Stimulated activated CD8-positive, alpha-beta memory T cell treated with anti-CD3 and anti-CD28 coated beads, Interleukin-12 subunit alpha, Interleukin-12 subunit beta, amount 100 ng/mL, for 4 hours (primary cell): ENCODE data around the gene EPS8L3.
"Not testable (repeated sequence)": the region's sequence is repeated elsewhere in the genome, so short reads cannot be mapped to it uniquely, and the experiment has no call there.

Experiments
- DNase-seq: peaks from one replicate; pipeline ENCODE4 v3.0.0-alpha.2; 2020; ENCODE audit warnings: low read depth

The EPS8L3 gene

DNA sequence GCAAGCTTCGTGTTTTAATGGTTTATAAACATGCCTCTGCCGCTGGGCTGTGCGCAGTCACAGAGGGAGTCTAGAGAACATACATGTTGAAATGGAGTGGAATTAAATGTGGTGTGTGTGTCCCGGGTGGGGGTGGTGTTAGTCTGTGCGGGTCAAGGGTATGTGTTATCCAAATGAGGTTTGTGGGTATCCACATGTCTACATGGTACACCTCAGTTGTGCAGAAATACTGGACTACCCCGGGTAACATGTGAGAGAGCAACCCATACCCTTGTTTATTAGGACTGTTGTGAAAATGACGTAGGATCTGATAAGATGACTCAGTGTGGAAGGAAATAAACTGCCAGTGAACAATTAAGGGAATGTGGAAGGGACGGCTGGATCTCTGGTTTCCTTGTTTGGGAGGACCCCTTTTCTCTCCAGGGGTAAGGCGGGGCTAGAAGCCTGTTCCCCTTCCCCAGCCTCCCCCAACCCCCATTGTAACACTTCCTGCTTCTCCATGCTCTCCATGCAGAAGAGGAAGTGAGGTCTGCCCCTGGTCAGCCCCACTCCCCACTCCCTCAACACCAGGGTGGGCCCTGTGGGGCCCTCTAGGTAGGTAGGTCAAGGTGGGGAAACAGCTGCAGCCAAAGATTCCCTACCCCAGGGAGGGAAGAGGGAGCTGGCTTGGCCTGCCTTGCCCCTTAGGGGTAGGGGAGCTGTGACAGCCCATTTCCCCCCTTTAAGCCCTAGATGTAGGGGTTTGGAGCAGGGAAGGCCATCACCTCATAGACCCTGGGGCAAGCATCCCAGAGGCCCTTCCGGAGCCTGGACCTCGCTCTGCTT is 690 bp downstream of the EPS8L3 start:
- DNase-seq, result no peak

DNA sequence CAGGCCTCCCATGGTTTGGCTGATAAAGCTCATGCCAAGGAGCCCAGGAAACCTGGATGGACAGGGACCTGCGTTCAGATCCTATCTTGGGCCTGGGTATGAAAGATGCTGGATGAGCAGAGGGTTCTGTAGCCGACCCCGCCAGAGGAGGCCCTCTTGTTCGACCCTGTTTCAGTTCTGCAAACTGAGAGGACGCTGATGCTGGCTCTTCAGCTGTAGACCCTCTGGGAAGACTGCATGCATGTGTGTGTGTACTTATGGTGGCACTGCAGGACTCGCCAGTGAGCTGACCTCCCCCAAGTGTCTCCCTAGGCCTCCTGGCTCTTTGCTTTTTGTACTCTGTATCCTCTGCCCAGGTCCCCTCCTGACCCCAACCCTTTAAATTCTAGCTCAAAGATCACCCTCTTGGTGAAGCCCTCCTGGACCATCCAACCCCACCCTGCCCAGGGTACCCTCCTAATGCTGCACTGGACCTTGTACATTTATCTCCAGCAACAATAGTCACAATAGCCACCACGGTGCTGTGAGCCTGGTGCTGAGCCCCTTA is 1.6 kb downstream of the EPS8L3 start:
- DNase-seq, result no peak

DNA sequence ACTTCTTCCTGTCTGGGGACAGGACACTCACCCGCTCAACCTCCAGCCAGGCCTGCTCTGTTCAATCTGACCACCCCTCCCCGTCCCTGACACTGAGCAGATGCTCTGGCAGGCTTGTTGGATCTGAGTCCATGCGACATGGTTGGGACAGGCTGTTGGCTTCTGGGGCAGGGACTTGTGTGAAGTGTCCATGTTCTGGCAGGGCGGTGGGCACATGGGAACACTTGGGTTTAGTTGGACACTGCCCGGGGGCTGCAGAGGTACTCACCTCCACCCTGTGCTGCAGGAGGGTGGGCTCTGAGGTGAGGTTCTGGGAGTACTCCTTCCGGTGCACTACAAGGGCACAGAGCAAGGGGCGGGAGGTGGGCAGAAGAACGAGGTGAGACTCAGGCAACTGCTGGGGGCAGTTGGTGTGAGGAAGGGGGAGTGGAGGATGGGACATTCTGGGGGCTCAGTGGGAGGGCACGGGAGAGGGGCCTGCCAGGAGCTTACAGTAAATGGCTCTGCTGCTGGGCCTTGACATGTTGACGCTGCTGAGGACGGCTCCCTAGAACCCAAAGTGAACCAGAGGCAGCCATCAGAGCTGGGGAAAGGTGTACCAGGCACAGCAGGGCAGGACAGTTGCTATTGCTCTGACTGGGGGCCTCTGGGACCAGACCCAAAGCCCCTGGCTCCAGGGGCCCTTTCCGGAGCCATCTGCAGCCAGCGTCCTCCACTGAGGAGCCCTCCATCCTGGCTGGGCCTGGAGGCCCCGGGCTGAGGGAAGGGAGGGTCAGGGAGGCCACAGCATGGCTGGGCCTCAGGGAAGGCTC is 2.3 kb downstream of the EPS8L3 start:
- no peak for DNase-seq

DNA sequence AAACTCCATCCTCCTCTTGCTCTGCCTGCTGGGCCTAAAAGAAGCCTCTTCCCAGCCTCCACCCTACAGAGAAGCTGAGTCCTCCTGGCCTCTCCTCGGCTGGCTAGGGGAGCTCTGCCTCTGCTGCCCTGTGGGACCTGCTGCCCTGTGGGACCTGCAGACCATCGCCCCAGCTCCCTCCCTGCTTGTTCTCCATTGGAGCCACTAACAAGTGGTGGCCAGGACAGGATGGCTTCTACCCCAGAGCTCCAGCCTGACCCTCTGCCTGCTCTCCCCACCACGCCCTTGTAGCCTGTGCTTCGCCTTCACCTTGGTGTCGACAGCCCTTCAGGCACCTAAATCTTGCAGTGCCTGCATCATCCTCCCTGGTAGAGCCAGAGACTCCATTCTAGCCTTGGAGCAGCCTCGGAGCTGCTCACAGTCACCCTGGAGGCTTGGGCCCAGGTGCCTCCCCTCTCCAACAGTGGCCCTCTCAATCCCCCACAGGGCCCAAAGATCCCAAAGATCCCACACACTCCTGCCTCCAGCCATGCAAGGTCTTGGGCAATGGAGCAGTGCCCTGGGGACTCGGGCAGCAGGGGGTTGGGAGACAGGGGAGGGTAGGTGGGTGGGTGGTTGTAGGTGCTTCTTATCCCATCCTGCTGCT is 3.0 kb downstream of the EPS8L3 start:
- no peak for DNase-seq

DNA sequence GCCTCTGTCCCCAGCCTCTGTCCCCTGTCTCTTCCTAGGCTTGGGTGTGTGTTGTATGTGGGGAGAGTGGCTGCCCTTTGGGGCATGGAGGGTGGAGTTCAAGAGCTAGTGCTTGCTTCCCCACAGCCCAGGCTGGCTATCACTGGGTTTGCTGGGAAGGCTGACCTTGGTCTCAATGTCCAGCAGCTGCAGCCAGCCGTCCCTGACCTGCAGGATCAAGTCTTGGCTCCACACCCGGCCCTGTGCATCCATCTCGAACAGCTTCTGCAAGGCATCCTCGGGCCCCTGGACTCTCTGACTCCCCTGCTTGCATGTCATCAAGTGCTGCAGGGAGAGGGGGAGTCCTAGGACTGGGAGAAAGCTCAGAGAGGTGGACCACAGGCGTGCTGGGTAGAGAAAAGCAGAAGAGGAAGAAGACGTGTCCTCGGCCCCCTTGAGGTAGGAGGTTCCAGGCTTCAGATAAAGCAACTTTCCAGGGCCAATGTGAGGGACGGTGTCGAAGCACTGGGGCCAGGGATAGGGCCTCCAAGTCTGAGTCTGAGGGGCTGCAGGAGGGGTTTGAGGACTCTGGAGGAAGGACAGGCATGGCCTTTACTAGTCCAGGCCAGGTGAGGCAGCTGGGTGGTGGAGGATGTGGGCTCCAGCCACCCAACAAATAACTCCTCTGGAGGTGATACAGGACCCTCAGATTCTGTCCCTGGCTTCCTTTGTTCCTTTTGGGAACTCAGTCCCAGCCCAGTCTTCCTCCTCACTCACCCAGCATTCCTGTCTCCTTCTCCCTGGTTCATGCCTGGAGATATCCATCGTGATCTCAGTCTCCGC is 4.0 kb downstream of the EPS8L3 start:
- DNase-seq, result no peak

DNA sequence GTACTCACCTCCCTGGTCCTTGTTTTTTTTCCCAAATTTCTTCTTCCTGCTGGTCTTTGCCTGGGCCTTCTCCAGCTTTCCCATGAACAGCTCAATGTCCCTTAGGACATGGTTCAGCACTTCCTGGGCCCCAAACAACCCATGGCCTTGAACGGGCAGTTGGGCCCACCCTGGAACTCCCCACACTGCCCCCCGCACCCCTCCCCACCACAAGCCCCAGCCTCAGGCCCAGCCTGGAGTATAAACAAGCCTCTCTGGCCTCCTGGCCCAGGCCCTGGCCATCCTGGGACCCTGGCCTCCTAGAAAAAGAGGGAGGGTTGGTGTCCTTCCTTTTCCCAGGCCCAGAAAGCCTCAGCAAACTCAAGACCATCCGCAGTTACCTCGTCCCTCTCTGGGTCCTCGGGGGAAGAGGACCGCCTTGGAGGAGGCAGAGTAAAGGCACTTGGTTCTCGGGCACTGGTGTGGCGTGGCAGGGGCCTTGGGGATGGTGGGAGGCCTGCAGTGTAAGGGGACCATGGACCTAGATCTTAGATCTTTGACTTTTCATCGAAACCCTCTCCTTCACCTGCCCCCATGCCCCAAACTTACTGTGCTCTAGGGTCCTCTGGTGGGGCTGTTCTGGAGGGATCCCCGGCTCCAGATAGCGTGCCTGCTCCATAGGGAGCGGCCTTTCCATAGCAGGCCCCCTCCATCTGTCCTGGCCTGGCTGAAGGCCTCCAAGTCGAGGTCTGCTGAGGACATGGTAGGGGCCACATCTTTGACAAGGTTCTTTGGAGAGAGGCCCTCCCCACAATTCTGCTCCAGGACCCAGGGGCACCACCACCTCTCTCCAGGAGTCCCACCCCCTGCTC is 5.6 kb downstream of the EPS8L3 start:
- no peak for DNase-seq

DNA sequence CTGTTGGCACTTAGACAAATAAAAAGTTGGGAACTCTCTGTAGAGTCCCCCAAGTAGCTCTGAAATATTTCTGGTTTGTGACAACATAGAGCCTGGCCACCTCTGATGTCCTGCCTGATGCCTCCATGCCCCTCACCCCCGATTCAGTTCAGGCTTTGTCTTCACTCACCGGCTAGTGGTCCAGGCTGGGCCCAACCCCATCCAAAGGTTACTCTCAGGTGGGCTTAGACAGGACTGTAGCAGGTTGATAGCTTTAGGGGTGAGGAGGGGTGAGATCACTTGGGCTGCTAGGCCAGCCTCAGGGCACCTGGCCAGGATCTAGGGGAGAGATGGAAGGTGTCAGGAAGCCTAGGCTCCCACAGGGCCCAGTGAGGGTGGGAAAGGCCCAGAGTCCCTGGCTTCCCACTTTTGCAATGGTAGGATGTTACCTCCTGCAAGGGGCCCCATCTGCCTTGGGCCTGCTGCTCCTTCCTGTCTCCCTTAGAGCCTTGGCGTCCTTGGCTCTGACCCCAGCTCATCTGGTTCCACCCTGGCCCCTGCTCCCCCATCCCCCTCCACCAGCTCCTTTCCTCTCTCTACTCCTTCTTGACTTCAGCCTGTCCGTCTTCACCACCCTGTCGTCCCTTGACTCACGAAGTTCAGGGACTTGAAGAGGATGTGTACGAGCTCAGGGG is 6.7 kb downstream of the EPS8L3 start:
- DNase-seq, result no peak

DNA sequence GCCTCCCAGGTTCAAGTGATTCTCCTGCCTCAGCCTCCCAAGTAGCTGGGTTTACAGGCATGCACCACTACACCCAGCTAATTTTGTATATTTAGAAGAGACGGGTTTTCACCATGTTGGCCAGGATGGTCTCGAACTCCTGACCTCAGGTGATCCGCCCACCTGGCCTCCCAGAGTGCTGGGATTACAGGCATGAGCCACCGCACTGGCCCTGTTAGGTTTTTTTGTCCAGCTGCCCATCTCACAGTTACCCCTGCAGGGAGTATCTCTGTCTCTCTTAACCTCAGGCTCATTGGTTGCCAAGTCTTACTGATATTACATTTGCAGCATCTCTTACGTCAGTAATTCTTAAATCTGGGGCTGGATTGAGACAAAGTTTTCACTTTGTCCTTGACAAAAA is 7.4 kb downstream of the EPS8L3 start:
- not testable (repeated sequence) for DNase-seq

DNA sequence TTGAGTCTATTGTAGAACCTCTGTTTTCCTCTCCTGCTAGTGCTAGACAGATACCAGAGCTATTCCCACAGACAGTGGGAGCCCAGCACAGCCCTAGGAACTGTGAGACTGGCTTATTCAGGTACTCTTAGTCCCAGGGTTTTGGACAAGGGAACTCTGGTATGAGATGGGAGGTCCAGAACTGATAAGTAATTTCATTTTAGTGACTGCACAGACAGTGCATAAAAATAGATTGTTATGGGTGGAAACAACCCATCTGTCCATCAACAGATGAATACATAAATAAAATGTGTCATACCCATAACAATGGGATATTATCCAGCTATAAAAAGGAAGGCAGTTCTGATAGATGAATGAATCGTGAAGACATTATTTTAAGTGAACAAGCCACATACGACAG is 9.0 kb downstream of the EPS8L3 start:
- no peak for DNase-seq

DNA sequence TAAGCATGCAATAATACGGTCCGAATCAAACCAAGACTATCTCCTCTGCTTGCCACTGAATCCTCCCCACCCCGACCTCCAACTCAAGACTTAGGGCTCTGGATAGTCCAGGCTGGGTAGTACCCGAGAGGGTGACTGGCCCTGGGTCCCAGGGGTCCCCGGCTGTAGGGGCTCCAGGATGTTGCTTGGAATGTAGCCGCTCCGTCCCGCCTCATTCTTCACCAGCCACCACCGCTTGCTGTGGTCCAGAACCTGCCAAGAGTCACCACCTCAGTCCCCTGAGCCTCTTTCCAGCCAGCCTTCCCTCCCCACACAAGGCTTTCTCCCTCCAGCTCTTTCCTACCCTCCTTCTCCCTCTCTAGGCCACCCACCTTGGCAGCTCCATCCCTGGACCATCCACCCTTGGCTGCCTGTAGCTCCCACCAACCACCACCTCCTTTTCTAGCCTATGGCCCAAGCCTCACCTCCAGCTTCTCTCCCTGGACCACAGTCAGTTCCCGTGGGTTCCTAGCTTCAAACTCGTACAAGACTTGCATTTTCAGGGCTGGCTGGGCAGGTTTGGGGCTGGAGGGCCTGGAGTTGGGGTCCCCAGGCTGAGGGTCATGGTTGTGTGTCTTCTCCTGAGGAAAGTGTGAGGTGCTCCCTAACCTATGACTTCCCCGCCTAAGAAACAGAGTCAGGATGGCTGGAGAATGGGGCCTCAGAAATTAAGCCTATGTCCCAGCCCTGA is 12.0 kb downstream of the EPS8L3 start:
- no peak for DNase-seq

DNA sequence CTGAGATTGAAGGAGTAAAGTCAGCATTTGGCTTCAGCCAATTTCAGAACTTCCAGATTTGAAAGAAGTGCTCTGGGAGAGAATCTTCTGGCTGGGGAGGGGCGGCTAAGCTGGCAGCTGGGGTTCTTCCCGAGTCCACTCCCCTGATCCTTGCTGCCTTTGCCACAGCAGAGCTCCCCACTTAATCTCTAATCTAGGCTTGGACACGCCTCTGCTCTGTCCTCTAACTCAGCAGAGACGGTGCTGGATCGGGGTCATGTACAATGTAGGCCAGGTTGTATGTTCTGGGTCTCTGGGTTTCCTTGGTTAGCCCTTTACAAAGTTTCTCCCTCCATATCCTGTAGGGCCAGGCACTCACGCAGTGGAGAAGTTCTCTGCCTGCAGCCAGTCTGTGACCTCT is 12.8 kb downstream of the EPS8L3 start:
- no peak for DNase-seq

DNA sequence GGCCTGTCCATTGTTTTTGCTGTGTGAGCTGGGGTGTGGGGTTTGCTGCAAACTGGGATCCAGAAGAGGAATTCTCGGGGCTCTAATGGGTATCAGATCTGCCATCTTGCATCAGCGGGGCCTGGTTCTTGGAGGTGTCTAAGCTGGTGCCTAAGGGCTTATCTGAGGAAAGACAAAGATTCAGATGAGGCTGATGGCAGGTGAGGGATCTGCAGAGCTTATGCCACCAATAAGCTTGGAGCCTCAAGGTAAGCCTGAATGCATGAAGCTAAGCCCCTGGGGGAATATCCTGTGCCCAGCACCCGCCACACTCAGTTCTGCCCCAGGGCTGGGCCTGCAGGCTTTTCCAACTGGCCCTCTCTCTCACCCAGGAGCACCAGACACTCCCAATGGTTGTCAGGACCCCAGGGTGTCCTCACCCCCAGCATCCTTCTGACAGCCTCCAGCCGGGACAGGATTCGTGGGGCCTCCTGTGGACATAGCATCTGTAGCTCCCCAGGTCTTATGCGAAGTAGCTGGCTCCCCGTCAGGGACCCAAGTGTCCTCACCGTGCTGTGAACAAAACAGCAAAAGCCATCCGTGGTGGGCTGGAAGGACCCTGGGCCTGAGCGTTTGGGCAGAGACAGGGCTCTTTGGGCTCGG is 13.4 kb downstream of the EPS8L3 start:
- no peak for DNase-seq

DNA sequence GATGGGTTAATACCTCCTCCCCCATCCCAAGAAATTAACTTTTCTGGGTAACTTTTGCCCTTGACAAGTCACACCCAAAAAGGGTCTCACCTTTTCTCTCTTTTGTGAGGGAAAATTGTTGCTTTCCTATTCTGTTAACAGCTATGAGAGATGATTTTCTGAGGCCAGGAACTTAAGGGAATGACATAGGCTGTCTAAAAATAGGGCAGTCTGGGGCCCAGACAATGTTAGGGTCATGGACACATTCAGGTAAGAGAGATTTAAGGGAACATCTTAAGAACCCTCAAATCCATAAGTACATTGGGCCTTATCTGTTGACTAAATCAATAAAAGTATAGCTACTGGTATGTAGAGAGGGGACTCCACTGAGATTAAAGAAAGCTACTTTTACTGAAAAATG is 14.5 kb downstream of the EPS8L3 start:
- DNase-seq, result no peak

DNA sequence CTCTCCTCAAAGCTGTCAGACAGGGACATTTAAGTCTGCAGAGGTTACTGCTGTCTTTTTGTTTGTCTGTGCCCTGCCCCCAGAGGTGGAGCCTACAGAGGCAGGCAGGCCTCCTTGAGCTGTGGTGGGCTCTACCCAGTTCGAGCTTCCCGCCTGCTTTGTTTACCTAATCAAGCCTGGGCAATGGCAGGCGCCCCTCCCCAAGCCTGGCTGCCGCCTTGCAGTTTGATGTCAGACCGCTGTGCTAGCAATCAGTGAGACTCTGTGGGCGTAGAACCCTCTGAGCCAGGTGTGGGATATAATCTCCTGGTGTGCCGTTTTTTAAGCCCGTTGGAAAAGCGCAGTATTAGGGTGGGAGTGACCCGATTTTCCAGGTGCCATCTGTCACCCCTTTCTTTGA is 15.4 kb downstream of the EPS8L3 start:
- DNase-seq, result not testable (repeated sequence)

DNA sequence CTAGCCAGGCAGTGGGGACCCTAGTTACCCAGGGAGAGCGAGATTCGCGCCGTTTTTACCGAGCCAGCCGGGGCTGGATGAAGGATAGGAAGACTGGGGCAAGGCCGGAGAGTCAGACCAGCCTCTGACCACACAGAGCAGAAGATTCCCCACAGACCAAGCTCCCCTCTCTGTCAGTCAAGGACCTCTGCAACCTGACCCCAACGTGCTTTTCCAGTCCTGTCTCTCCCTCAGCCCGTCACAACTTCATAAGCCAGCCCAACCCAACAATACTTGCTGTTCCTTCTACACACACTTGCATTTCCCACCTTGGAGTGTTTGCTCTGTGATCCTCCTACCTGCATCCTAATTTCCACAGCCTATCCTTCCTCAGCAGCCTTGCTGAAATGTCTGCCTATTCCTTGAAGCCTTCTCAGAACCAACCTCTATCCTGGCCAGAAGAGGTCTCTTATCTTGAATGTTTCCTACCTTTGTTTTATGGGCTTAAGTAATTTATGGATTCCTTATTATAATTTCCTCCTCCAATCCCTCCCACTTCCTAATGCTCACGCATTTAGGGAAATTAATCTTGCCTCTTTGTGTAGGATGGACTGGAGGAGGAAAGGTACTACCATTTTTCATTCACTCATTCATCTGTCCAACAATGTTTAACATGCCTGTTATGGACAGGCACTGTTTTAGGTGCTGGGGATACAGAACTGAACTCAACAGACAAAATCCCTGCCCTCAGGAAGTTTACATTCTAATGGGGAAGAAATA is 22.9 kb downstream of the EPS8L3 start, which contains the start of gene GSTM3:
TSS of gene GSTM3 (minus strand) at position 424 of the 759 bp plus-strand sequence. CDS start 751 bp downstream, outside the sequence.
- DNase-seq, result no peak

DNA sequence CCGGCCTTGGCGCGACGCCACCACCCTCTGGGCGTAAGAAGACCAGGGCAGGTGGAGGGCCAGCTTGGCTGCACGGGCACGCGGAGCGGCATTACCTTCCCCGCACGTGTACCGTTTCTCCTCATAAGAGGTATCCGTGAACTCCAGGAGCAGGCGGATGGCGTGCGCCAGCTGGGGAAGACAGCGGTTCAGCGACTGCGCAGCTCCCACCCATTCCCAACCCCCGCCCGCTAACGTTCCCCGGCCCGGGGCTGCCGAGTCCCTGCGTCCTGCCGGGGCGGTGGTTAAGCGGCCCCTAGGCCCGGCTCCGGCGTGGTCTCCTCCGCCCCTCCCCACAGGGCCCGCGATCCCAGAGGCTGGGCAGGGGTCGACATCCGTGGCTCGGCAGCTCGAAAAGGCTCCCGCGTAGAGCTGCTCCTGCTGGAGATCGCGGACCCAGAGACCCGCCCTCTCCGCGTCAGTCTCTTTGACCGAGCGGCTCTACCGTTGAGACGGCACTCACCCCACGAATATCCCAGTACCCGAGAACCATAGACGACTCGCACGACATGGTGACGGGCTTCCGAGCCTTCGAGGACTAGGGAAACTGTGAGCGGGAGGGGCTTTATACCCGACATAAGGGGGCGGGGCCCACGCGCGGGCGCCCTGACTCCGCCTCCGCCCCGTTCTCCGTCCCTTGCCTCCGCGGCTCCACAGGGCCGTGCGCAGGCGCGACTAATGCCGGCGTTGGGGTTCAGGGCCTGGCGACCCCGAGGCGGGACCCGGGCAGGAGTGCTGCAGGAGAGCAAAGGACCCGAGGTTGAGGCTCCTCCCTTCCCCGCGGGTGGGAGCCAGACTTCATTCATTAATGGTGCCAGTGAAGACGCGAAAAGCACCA is 23.7 kb downstream of the EPS8L3 start:
- peak; percentile 77 for DNase-seq
